NCI-H2029 (cell line): Measurements from ENCODE around the gene PID1.

ENCODE experiments used
- DNase-seq: peaks from one replicate; lab custom pipeline; 2025; lab: John Stamatoyannopoulos, UW

The PID1 gene

GRCh38 chr2:229022071-229022470 lies 249.0 kb downstream of the PID1 start:
- DNase-seq = no peak

GRCh38 chr2:229009816-229010215 lies 261.3 kb downstream of the PID1 start:
- DNase-seq = no peak

GRCh38 chr2:229003256-229003655 lies 267.8 kb downstream of the PID1 start:
- no peak for DNase-seq

- DNase-seq = no peak
These were observed 269.9 kb downstream of the PID1 start for GRCh38 chr2:229001196-229001595.

GRCh38 chr2:228999326-228999725 lies 271.8 kb downstream of the PID1 start:
- DNase-seq = no peak

GRCh38 chr2:228988786-228989185 lies 282.3 kb downstream of the PID1 start:
- DNase-seq = no peak

GRCh38 chr2:228987441-228988155 lies 283.5 kb downstream of the PID1 start:
- DNase-seq = no peak

GRCh38 chr2:228986961-228987360 lies 284.1 kb downstream of the PID1 start:
- no peak for DNase-seq

- DNase-seq = no peak
These were observed 287.4 kb downstream of the PID1 start for GRCh38 chr2:228983700-228984099.

GRCh38 chr2:228974169-228974568 lies 296.9 kb downstream of the PID1 start:
- no peak for DNase-seq
